ENCODE measurements around the gene FAM78A.
"Not testable (repeated sequence)": the region's sequence is repeated elsewhere in the genome, so short reads cannot be mapped to it uniquely, and the experiment has no call there.

FAM78A gene

GRCh38 chr9:131278702-131279111 lies 2.4 kb upstream of the FAM78A start:
- peak overlapping the region; percentile 75 for H3K4me3 Mint-ChIP-seq
- no peak overlapping the region for H3K27ac Mint-ChIP-seq
- peaks cover 14% of the 10 kb centered on the region for H3K27me3 Mint-ChIP-seq
- peaks cover 19% of the 10 kb centered on the region for H3K36me3 Mint-ChIP-seq (ENCODE audit: low read depth)
- H3K9me3 Mint-ChIP-seq = no peaks in the 10 kb centered on the region
- peaks cover 21% of the 10 kb centered on the region for H3K4me1 Mint-ChIP-seq (ENCODE audit: low read depth)

- peak overlapping the region; percentile 78 for H3K27ac Mint-ChIP-seq
- peak overlapping the region; percentile 75 for H3K4me3 Mint-ChIP-seq
- H3K27me3 Mint-ChIP-seq = peaks cover 14% of the 10 kb centered on the region
- peaks cover 22% of the 10 kb centered on the region for H3K4me1 Mint-ChIP-seq (ENCODE audit: low read depth)
- peaks cover 25% of the 10 kb centered on the region for H3K36me3 Mint-ChIP-seq (ENCODE audit: low read depth)
- no peaks in the 10 kb centered on the region for H3K9me3 Mint-ChIP-seq
Observed at GRCh38 chr9:131277910-131278701, 1.8 kb upstream of the FAM78A start.

GRCh38 chr9:131277287-131277909 lies 1.1 kb upstream of the FAM78A start:
- Mint-ChIP-seq H3K4me1 (ENCODE audit: low read depth) (peaks cover 27% of the 10 kb centered on the region), H3K36me3 (ENCODE audit: low read depth) (peaks cover 29% of the 10 kb centered on the region), H3K9me3 (no peaks in the 10 kb centered on the region), H3K27ac (no peak overlapping the region), H3K4me3 (no peak overlapping the region), H3K27me3 (peaks cover 14% of the 10 kb centered on the region)

- Mint-ChIP-seq H3K9me3 (no peaks in the 10 kb centered on the region), H3K27ac (no peak overlapping the region), H3K36me3 (ENCODE audit: low read depth) (peaks cover 34% of the 10 kb centered on the region), H3K4me1 (ENCODE audit: low read depth) (peaks cover 27% of the 10 kb centered on the region), H3K4me3 (peak overlapping the region; percentile 45), H3K27me3 (peaks cover 9% of the 10 kb centered on the region)
Observed at GRCh38 chr9:131276891-131277286, 579 bp upstream of the FAM78A start.

GRCh38 chr9:131275332-131276093 lies 797 bp downstream of the FAM78A start:
- Mint-ChIP-seq H3K27me3 (no peaks in the 10 kb centered on the region), H3K27ac (peak overlapping the region; percentile 97), H3K4me3 (peak overlapping the region; percentile 92), H3K4me1 (ENCODE audit: low read depth) (peaks cover 36% of the 10 kb centered on the region), H3K36me3 (ENCODE audit: low read depth) (peaks cover 35% of the 10 kb centered on the region), H3K9me3 (no peaks in the 10 kb centered on the region)

GRCh38 chr9:131274674-131275331 lies 1.5 kb downstream of the FAM78A start:
- H3K4me3 Mint-ChIP-seq = peak overlapping the region; percentile 92
- no peaks in the 10 kb centered on the region for H3K27me3 Mint-ChIP-seq
- H3K4me1 Mint-ChIP-seq (ENCODE audit: low read depth) = peaks cover 42% of the 10 kb centered on the region
- peaks cover 40% of the 10 kb centered on the region for H3K36me3 Mint-ChIP-seq (ENCODE audit: low read depth)
- no peaks in the 10 kb centered on the region for H3K9me3 Mint-ChIP-seq
- peak overlapping the region; percentile 97 for H3K27ac Mint-ChIP-seq

GRCh38 chr9:131273856-131274673 lies 2.2 kb downstream of the FAM78A start:
- peaks cover 46% of the 10 kb centered on the region for H3K4me1 Mint-ChIP-seq (ENCODE audit: low read depth)
- no peaks in the 10 kb centered on the region for H3K9me3 Mint-ChIP-seq
- H3K27me3 Mint-ChIP-seq = no peaks in the 10 kb centered on the region
- H3K36me3 Mint-ChIP-seq (ENCODE audit: low read depth) = peaks cover 40% of the 10 kb centered on the region
- peak overlapping the region; percentile 92 for H3K4me3 Mint-ChIP-seq
- H3K27ac Mint-ChIP-seq = peak overlapping the region; percentile 97

GRCh38 chr9:131273146-131273855 lies 3.0 kb downstream of the FAM78A start:
- no peaks in the 10 kb centered on the region for H3K9me3 Mint-ChIP-seq
- peaks cover 40% of the 10 kb centered on the region for H3K36me3 Mint-ChIP-seq (ENCODE audit: low read depth)
- H3K27ac Mint-ChIP-seq = peak overlapping the region; percentile 97
- H3K4me1 Mint-ChIP-seq (ENCODE audit: low read depth) = peaks cover 48% of the 10 kb centered on the region
- H3K27me3 Mint-ChIP-seq = no peaks in the 10 kb centered on the region
- H3K4me3 Mint-ChIP-seq = peak overlapping the region; percentile 92

- Mint-ChIP-seq H3K36me3 (ENCODE audit: low read depth) (peaks cover 40% of the 10 kb centered on the region), H3K27ac (peak overlapping the region; percentile 97), H3K4me3 (peak overlapping the region; percentile 92), H3K9me3 (no peaks in the 10 kb centered on the region), H3K4me1 (ENCODE audit: low read depth) (peaks cover 54% of the 10 kb centered on the region), H3K27me3 (no peaks in the 10 kb centered on the region)
Observed at GRCh38 chr9:131272212-131272611, 4.1 kb downstream of the FAM78A start.

- peaks cover 40% of the 10 kb centered on the region for H3K36me3 Mint-ChIP-seq (ENCODE audit: low read depth)
- H3K27ac Mint-ChIP-seq = peak overlapping the region; percentile 97
Observed at GRCh38 chr9:131271506-131271931, 4.8 kb downstream of the FAM78A start.

GRCh38 chr9:131271016-131271273 lies 5.4 kb downstream of the FAM78A start:
- H3K9me3 Mint-ChIP-seq, H3K27me3 Mint-ChIP-seq: not testable (repeated sequence)
- Mint-ChIP-seq H3K27ac (peak overlapping the region; percentile 97), H3K36me3 (ENCODE audit: low read depth) (peaks cover 35% of the 10 kb centered on the region), H3K4me3 (peak overlapping the region; percentile 92), H3K4me1 (ENCODE audit: low read depth) (peaks cover 67% of the 10 kb centered on the region)

More at GRCh38 chr9:131271506-131271931, 4.8 kb downstream of the FAM78A start:
- peaks cover 61% of the 10 kb centered on the region for H3K4me1 Mint-ChIP-seq (ENCODE audit: low read depth)
- no peaks in the 10 kb centered on the region for H3K9me3 Mint-ChIP-seq
- H3K4me3 Mint-ChIP-seq = peak overlapping the region; percentile 92
- H3K27me3 Mint-ChIP-seq = no peaks in the 10 kb centered on the region

GRCh38 chr9:131270171-131271015 lies 5.9 kb downstream of the FAM78A start:
- H3K4me3 Mint-ChIP-seq = peak overlapping the region; percentile 92
- peak overlapping the region; percentile 97 for H3K27ac Mint-ChIP-seq
- H3K27me3 Mint-ChIP-seq = no peaks in the 10 kb centered on the region
- no peaks in the 10 kb centered on the region for H3K9me3 Mint-ChIP-seq
- H3K4me1 Mint-ChIP-seq (ENCODE audit: low read depth) = peaks cover 72% of the 10 kb centered on the region
- H3K36me3 Mint-ChIP-seq (ENCODE audit: low read depth) = peaks cover 30% of the 10 kb centered on the region

Data from stimulated activated naive CD8-positive, alpha-beta T cell treated with anti-CD3 and anti-CD28 coated beads, Interleukin-15, Interleukin-2, amounts not matched to agents 100 ng/mL and 50 ng/mL, for 24 hours (primary cell).